ENCODE results near the gene DCAF5.

The DCAF5 gene

GRCh38 chr14:69115407-69116185 lies 37.3 kb downstream of the DCAF5 start:
- Mint-ChIP-seq H3K27me3 (ENCODE audit: low read depth) (no peaks in the 10 kb centered on the region), H3K4me3 (no peak overlapping the region), H3K27ac (no peak overlapping the region), H3K9me3 (no peaks in the 10 kb centered on the region), H3K36me3 (ENCODE audit: low read depth) (peaks cover 57% of the 10 kb centered on the region), H3K4me1 (peaks cover 10% of the 10 kb centered on the region)
- TF ChIP-seq CTCF (IDR thresholded peaks at IDR 0.05; ENCODE audit: unreplicated experiment in 3 of 3), result no peak

GRCh38 chr14:69114763-69115162 lies 38.2 kb downstream of the DCAF5 start:
- no peak overlapping the region for H3K4me3 Mint-ChIP-seq

GRCh38 chr14:69108358-69108757 lies 44.6 kb downstream of the DCAF5 start:
- no peak for TF ChIP-seq CTCF (IDR thresholded peaks at IDR 0.05; ENCODE audit: unreplicated experiment in 3 of 3)
- Mint-ChIP-seq H3K27me3 (ENCODE audit: low read depth) (no peaks in the 10 kb centered on the region), H3K4me1 (no peaks in the 10 kb centered on the region)

More at GRCh38 chr14:69114763-69115162, 38.2 kb downstream of the DCAF5 start:
- Mint-ChIP-seq H3K9me3 (no peaks in the 10 kb centered on the region), H3K36me3 (ENCODE audit: low read depth) (peaks cover 53% of the 10 kb centered on the region), H3K4me1 (peaks cover 10% of the 10 kb centered on the region), H3K27ac (no peak overlapping the region), H3K27me3 (ENCODE audit: low read depth) (no peaks in the 10 kb centered on the region)
- TF ChIP-seq CTCF (IDR thresholded peaks at IDR 0.05; ENCODE audit: unreplicated experiment in 3 of 3), result no peak

GRCh38 chr14:69107407-69108003 lies 45.4 kb downstream of the DCAF5 start:
- Mint-ChIP-seq H3K9me3 (no peaks in the 10 kb centered on the region), H3K27ac (no peak overlapping the region), H3K36me3 (ENCODE audit: low read depth) (peaks cover 42% of the 10 kb centered on the region), H3K4me3 (no peak overlapping the region), H3K4me1 (no peaks in the 10 kb centered on the region), H3K27me3 (ENCODE audit: low read depth) (no peaks in the 10 kb centered on the region)
- peak; percentile 51 to 58 (median 57) for TF ChIP-seq CTCF (IDR thresholded peaks at IDR 0.05; ENCODE audit: unreplicated experiment in 3 of 3)

More at GRCh38 chr14:69108358-69108757, 44.6 kb downstream of the DCAF5 start:
- H3K9me3 Mint-ChIP-seq, result no peaks in the 10 kb centered on the region
- no peak overlapping the region for H3K27ac Mint-ChIP-seq
- H3K4me3 Mint-ChIP-seq, result no peak overlapping the region
- peaks cover 37% of the 10 kb centered on the region for H3K36me3 Mint-ChIP-seq (ENCODE audit: low read depth)

- H3K9me3 Mint-ChIP-seq, result no peaks in the 10 kb centered on the region
- H3K4me3 Mint-ChIP-seq, result no peak overlapping the region
- H3K4me1 Mint-ChIP-seq, result no peaks in the 10 kb centered on the region
- peaks cover 40% of the 10 kb centered on the region for H3K36me3 Mint-ChIP-seq (ENCODE audit: low read depth)
- no peak for TF ChIP-seq CTCF (IDR thresholded peaks at IDR 0.05; ENCODE audit: unreplicated experiment in 3 of 3)
- no peaks in the 10 kb centered on the region for H3K27me3 Mint-ChIP-seq (ENCODE audit: low read depth)
- no peak overlapping the region for H3K27ac Mint-ChIP-seq
These were observed 46.5 kb downstream of the DCAF5 start for GRCh38 chr14:69106451-69106850.
